ENCODE measurements around the gene TNP2. TPM values are rescaled to one million over a fixed set of nuclear protein-coding genes. Genes with fewer than 3 reads are reported as not detected.
A peak's percentile ranks its signal among the peaks of the same experiment; 100 is the strongest.

Gene TNP2
- not detected in 2 replicates for total RNA-seq (ENCODE audit: low replicate concordance)
- long read RNA-seq = 0 reads

DNA sequence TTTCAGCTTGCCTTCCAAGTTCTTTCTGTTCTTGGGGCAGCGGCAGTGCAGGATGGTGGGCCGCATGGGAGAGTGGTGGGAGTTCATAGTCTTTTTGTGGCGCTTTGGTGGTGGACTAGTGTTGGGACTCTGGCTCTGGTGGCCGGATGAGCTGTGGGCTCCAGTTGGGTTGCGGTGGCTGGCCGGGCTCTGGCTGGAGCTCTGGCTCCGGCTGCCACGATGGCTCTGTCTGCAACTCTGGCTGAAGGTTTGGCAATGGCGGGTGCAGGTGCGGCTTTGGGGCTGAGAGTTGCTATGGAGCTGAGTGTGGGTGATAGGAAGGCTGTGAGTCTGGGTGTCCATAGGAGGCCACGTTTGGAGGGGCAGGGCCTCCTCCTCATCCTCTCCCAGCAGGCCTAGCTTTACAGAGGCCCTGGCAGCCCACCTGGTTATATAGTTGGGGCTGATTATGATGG, at the start of gene TNP2:
Gene TNP2, minus strand, starts transcription at position 405 of the 455 bp plus-strand sequence. Its CDS starts 63 bp downstream, at position 342.
- Mint-ChIP-seq H3K36me3 (no peaks in the 10 kb centered on the region), H3K27me3 (no peaks in the 10 kb centered on the region), H3K4me3 (no peak within 1 kb of the TSS), H3K9me3 (no peaks in the 10 kb centered on the region), H3K27ac (no peak within 1 kb of the TSS), H3K4me1 (ENCODE audit: unreplicated experiment) (peaks cover 8% of the 10 kb centered on the region)
- TF ChIP-seq, protein P1, sequence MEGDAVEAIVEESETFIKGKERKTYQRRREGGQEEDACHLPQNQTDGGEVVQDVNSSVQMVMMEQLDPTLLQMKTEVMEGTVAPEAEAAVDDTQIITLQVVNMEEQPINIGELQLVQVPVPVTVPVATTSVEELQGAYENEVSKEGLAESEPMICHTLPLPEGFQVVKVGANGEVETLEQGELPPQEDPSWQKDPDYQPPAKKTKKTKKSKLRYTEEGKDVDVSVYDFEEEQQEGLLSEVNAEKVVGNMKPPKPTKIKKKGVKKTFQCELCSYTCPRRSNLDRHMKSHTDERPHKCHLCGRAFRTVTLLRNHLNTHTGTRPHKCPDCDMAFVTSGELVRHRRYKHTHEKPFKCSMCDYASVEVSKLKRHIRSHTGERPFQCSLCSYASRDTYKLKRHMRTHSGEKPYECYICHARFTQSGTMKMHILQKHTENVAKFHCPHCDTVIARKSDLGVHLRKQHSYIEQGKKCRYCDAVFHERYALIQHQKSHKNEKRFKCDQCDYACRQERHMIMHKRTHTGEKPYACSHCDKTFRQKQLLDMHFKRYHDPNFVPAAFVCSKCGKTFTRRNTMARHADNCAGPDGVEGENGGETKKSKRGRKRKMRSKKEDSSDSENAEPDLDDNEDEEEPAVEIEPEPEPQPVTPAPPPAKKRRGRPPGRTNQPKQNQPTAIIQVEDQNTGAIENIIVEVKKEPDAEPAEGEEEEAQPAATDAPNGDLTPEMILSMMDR (conservative IDR thresholded peaks at IDR 0.05) = no peak
- no peak for DNase-seq (ENCODE audit: extremely low spot score, unreplicated experiment)

DNA sequence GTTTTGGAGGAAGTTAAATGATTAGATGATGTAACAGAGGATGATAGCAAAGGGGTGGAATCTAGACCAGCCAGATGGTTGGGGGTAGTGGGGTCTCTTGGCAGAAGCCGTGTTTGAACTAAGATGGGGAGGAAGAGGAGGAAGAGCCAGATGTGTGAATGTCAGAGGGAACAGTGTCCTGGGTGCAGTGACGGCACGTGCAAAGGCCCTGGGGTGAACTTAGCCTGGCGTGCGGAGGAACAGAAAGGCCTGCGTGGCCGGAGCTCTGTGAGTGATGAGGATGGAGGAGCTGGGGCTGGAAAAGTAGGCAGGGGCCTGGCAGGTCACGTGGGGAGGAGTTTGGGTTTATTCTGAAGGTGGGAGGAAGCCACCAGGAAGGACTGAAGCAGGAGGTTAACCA, 49.7 kb upstream of the TNP2 start:
- TF ChIP-seq, protein P1 (conservative IDR thresholded peaks at IDR 0.05) = no peak
- no peaks in the 10 kb centered on the region for H3K9me3 Mint-ChIP-seq
- DNase-seq (ENCODE audit: extremely low spot score, unreplicated experiment) = no peak
- H3K27me3 Mint-ChIP-seq = no peaks in the 10 kb centered on the region
- H3K4me1 Mint-ChIP-seq (ENCODE audit: unreplicated experiment) = peaks cover 13% of the 10 kb centered on the region
- H3K36me3 Mint-ChIP-seq = no peaks in the 10 kb centered on the region
- peak overlapping the region; percentile 10 for H3K27ac Mint-ChIP-seq
- no peak overlapping the region for H3K4me3 Mint-ChIP-seq

DNA sequence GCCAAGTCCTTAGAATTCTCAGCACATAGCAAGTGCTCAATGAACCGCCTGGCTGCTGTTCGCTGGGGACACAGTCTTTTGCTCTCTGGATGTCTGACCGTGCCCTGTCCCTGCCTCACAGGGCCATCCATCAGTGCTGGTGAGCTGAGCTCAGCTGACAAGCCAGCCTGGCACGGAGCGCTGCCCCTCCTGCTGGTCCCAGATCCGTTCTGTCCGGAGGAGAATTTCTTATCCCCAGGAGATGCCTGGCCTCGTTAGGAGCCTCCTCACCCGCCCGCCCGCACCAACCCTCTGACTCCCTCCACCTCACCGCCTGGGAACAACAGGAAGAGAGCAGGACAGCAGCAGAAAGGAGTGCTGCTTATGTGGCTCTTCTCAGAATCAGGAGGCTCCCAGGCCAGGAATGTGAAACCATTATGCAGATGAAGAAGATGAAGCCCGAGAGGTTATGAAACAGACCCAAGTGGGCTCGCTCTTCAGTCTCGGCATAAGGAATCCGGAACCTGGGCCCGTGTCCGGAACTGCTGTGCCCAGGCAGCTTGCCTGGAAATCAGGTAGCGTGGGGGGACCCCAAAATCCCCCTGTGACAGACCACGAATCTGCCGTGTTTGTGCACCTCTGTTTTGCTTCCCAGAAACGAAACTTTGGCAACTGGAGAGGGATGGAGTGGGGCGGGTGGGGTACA, 47.3 kb upstream of the TNP2 start:
- Mint-ChIP-seq H3K9me3 (no peaks in the 10 kb centered on the region), H3K27me3 (no peaks in the 10 kb centered on the region), H3K36me3 (no peaks in the 10 kb centered on the region), H3K4me3 (peak overlapping the region; percentile 58), H3K27ac (peak overlapping the region; percentile 77), H3K4me1 (ENCODE audit: unreplicated experiment) (peaks cover 23% of the 10 kb centered on the region)
- no peak for DNase-seq (ENCODE audit: extremely low spot score, unreplicated experiment)
- TF ChIP-seq, protein P1 (conservative IDR thresholded peaks at IDR 0.05) = no peak

DNA sequence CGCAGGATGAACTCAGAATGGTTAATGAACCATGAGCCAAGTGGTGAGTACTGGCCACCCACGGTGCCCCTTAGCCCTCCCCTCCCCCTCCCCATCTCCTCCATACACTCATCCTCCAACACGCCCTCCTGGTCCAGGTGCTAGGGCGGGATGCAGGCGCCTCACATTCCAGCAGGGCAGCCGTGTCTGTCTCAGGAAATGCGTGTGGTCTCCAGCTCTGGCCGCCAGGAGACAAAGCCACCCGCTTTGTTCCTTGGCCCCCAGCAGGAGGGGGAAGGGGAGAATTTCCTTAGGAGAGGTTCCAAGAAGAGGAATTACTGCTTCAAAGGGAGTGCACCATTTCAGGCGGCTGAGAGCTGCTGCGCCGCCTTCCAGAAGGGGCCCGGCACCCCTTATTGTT, 46.4 kb upstream of the TNP2 start:
- no peaks in the 10 kb centered on the region for H3K27me3 Mint-ChIP-seq
- H3K36me3 Mint-ChIP-seq = no peaks in the 10 kb centered on the region
- no peaks in the 10 kb centered on the region for H3K9me3 Mint-ChIP-seq
- peaks cover 23% of the 10 kb centered on the region for H3K4me1 Mint-ChIP-seq (ENCODE audit: unreplicated experiment)
- DNase-seq (ENCODE audit: extremely low spot score, unreplicated experiment) = no peak
- no peak overlapping the region for H3K27ac Mint-ChIP-seq
- TF ChIP-seq, protein P1 (conservative IDR thresholded peaks at IDR 0.05) = peak; percentile 64
- H3K4me3 Mint-ChIP-seq = no peak overlapping the region

DNA sequence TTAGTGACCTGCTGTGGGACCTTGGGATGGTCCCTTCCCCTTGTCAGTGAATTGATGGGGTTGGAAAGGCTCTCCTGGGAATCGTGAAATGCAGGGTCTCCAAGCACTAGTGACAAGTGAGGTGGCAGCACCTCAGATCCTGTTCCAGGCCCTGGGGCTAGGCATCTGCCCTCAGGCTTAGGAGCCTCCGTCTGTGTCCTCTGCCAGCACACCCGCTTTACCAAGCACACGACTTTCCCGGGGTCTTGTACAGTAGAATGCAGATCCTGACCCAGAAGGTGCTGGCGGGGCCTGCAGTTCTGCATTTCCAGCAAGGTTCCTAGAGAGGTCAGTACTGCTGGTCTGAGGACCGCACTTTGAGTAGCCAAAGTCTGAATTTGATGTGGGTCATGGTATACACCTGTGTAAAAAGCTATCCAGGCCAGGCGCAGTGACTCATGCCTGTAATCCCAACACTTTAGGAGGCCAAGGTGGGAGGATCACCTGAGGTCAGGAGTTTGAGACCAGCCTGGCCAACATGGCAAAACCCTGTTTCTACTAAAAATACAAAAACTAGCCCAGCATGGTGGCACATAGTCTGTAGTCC, 45.3 kb upstream of the TNP2 start:
- peak overlapping the region; percentile 93 for H3K27ac Mint-ChIP-seq
- no peaks in the 10 kb centered on the region for H3K27me3 Mint-ChIP-seq
- H3K36me3 Mint-ChIP-seq = no peaks in the 10 kb centered on the region
- TF ChIP-seq, protein P1 (conservative IDR thresholded peaks at IDR 0.05) = no peak
- DNase-seq (ENCODE audit: extremely low spot score, unreplicated experiment) = no peak
- peaks cover 23% of the 10 kb centered on the region for H3K4me1 Mint-ChIP-seq (ENCODE audit: unreplicated experiment)
- no peaks in the 10 kb centered on the region for H3K9me3 Mint-ChIP-seq
- no peak overlapping the region for H3K4me3 Mint-ChIP-seq
